GM15510 (cell line): ENCODE data around the gene SMAD3.

Experiments
- POLR2A ChIP-seq: IDR thresholded peaks from 3 replicates; pipeline ENCODE4 v1.6.1; 2011; ENCODE audit warnings: borderline replicate concordance; ENCODE audit not compliant: insufficient read length; ENCODE audit errors: extremely low read depth

Gene SMAD3

GRCh38 chr15:67083135-67083762 lies 17.8 kb downstream of the SMAD3 start:
- no peak for TF ChIP-seq POLR2A

- TF ChIP-seq POLR2A, result no peak
Observed at GRCh38 chr15:67084561-67084960, 19.2 kb downstream of the SMAD3 start.

- TF ChIP-seq POLR2A, result no peak
Observed at GRCh38 chr15:67085237-67085817, 19.9 kb downstream of the SMAD3 start.

- no peak for TF ChIP-seq POLR2A
Observed at GRCh38 chr15:67085818-67086636, 20.6 kb downstream of the SMAD3 start.

GRCh38 chr15:67086637-67086914 lies 21.2 kb downstream of the SMAD3 start:
- no peak for TF ChIP-seq POLR2A

- no peak for TF ChIP-seq POLR2A
Observed at GRCh38 chr15:67087507-67088172, 22.2 kb downstream of the SMAD3 start.

- TF ChIP-seq POLR2A, result no peak
Observed at GRCh38 chr15:67089217-67090193, 24.1 kb downstream of the SMAD3 start.

GRCh38 chr15:67090297-67091070 lies 25.1 kb downstream of the SMAD3 start:
- TF ChIP-seq POLR2A, result no peak

- TF ChIP-seq POLR2A, result no peak
Observed at GRCh38 chr15:67091071-67091979, 25.9 kb downstream of the SMAD3 start.

- no peak for TF ChIP-seq POLR2A
Observed at GRCh38 chr15:67091980-67092677, 26.7 kb downstream of the SMAD3 start.

- TF ChIP-seq POLR2A, result no peak
Observed at GRCh38 chr15:67092752-67093503, 27.5 kb downstream of the SMAD3 start.

GRCh38 chr15:67093504-67093862 lies 28.1 kb downstream of the SMAD3 start:
- no peak for TF ChIP-seq POLR2A
